Liver (tissue), 9 donors: ENCODE measurements around the gene SPSB2. TPM values are rescaled to one million over a fixed set of nuclear protein-coding genes. Genes with fewer than 3 reads are reported as not detected.
A peak's percentile ranks its signal among the peaks of the same experiment; 100 is the strongest.

ENCODE experiments used
- DNase-seq: peaks from one replicate; pipeline ENCODE4 v3.0.0-alpha.2; 2017; ENCODE audit warnings: low spot score
- H3K27ac ChIP-seq, 2 donors: one replicate each; pipeline ENCODE4 v1.7.0; 2013; ENCODE audit warnings: inconsistent platforms in 2 of 2, low read length in 2 of 2, control low read depth in 1 of 2, low read depth in 1 of 2, mild to moderate bottlenecking in 1 of 2
- H3K27me3 ChIP-seq, 4 donors: one replicate each; pipeline versions ENCODE4 v1.6.1 to v1.7.0; 2013; ENCODE audit warnings: low read length in 3 of 4, inconsistent platforms in 1 of 4, mild to moderate bottlenecking in 1 of 4, moderate library complexity in 1 of 4; ENCODE audit not compliant: control insufficient read depth in 4 of 4, insufficient read depth in 4 of 4
- H3K36me3 ChIP-seq, 4 donors: one replicate each; pipeline versions ENCODE4 v1.6.1 to v1.7.0; 2013; ENCODE audit warnings: low read length in 3 of 4, mild to moderate bottlenecking in 3 of 4, low read depth in 1 of 4, moderate library complexity in 1 of 4; ENCODE audit not compliant: control insufficient read depth in 4 of 4, insufficient read depth in 3 of 4
- H3K4me1 ChIP-seq, 4 donors: one replicate each; pipeline versions ENCODE4 v1.6.1 to v1.7.0; 2013; ENCODE audit warnings: low read length in 3 of 4, mild to moderate bottlenecking in 3 of 4, moderate library complexity in 1 of 4; ENCODE audit not compliant: control insufficient read depth in 4 of 4, insufficient read depth in 4 of 4
- H3K4me3 ChIP-seq, 3 donors: one replicate each; pipeline versions ENCODE4 v1.6.1 to v1.7.0; 2013; ENCODE audit warnings: low read length in 3 of 3, control low read depth in 1 of 3, low read depth in 1 of 3, mild to moderate bottlenecking in 1 of 3
- H3K9ac ChIP-seq, 2 donors: one replicate each; pipeline ENCODE4 v1.7.0; 2013; ENCODE audit warnings: low read length in 2 of 2, mild to moderate bottlenecking in 2 of 2, moderate library complexity in 2 of 2, control low read depth in 1 of 2, low read depth in 1 of 2
- H3K9me3 ChIP-seq, 4 donors: one replicate each; pipeline versions ENCODE4 v1.6.1 to v1.7.0; 2013; ENCODE audit warnings: low read length in 3 of 4; ENCODE audit not compliant: control insufficient read depth in 4 of 4
- ATF3 ChIP-seq: IDR thresholded peaks from 2 replicates; pipeline ENCODE4 v1.6.1; 2016; ENCODE audit warnings: antibody characterized with exemption
- CTCF ChIP-seq: fragments of 150-350 bp; IDR thresholded peaks from 2 replicates; pipeline ENCODE4 v1.5.1; 2017; ENCODE audit warnings: improper control_type of control experiment, low read depth, low read length; ENCODE audit not compliant: missing input control
- EGR1 ChIP-seq, 2 donors: IDR thresholded peaks; 2 replicates each; pipeline ENCODE4 v1.6.1; 2016 to 2018; ENCODE audit warnings: antibody characterized with exemption in 2 of 2, low read depth in 2 of 2
- FOXA1 ChIP-seq: IDR thresholded peaks from 2 replicates; pipeline ENCODE4 v1.6.1; 2016; ENCODE audit warnings: antibody characterized with exemption
- FOXA2 ChIP-seq: IDR thresholded peaks from 2 replicates; pipeline ENCODE4 v1.6.1; 2016; ENCODE audit warnings: antibody characterized with exemption
- GABPA ChIP-seq, 2 donors: IDR thresholded peaks in 1 of 2; conservative IDR thresholded peaks in 1 of 2; 2 replicates each; pipeline ENCODE4 v1.6.1; 2016; ENCODE audit warnings: antibody characterized with exemption in 2 of 2, mild to moderate bottlenecking in 1 of 2, moderate library complexity in 1 of 2
- HNF4A ChIP-seq, 2 donors: conservative IDR thresholded peaks; 2 replicates each; pipeline ENCODE4 v1.6.1; 2016; ENCODE audit warnings: antibody characterized with exemption in 2 of 2, mild to moderate bottlenecking in 2 of 2
- HNF4G ChIP-seq: IDR thresholded peaks from 2 replicates; pipeline ENCODE4 v1.6.1; 2016; ENCODE audit warnings: antibody characterized with exemption
- JUND ChIP-seq, 2 donors: IDR thresholded peaks; 2 replicates each; pipeline ENCODE4 v1.6.1; 2016; ENCODE audit warnings: antibody characterized with exemption in 2 of 2
- MAX ChIP-seq: IDR thresholded peaks from 2 replicates; pipeline ENCODE4 v1.6.1; 2016; ENCODE audit warnings: antibody characterized with exemption
- NR2F2 ChIP-seq: IDR thresholded peaks from 2 replicates; pipeline ENCODE4 v1.6.1; 2016; ENCODE audit warnings: antibody characterized with exemption
- RAD21 ChIP-seq, 2 donors: IDR thresholded peaks; 2 replicates each; pipeline ENCODE4 v1.6.1; 2016; ENCODE audit warnings: antibody characterized with exemption in 2 of 2, mild to moderate bottlenecking in 2 of 2
- REST ChIP-seq: IDR thresholded peaks from 2 replicates; pipeline ENCODE4 v1.6.1; 2016; ENCODE audit warnings: antibody characterized with exemption, mild to moderate bottlenecking
- RXRA ChIP-seq, 2 donors: IDR thresholded peaks; 2 replicates each; pipeline ENCODE4 v1.6.1; 2017 to 2018; ENCODE audit warnings: antibody characterized with exemption in 2 of 2, mild to moderate bottlenecking in 1 of 2
- SP1 ChIP-seq: IDR thresholded peaks from 2 replicates; pipeline ENCODE4 v1.6.1; 2018; ENCODE audit warnings: antibody characterized with exemption, mild to moderate bottlenecking
- TAF1 ChIP-seq: conservative IDR thresholded peaks from 2 replicates; pipeline ENCODE4 v1.6.1; 2016; ENCODE audit warnings: antibody characterized with exemption, mild to moderate bottlenecking
- YY1 ChIP-seq: IDR thresholded peaks from 2 replicates; pipeline ENCODE4 v1.6.1; 2016; ENCODE audit warnings: antibody characterized with exemption, mild to moderate bottlenecking
- ZBTB33 ChIP-seq: IDR thresholded peaks from 2 replicates; pipeline ENCODE4 v1.6.1; 2016; ENCODE audit warnings: antibody characterized with exemption
- WGBS: extraction: QIAGEN DNeasy Blood & Tissue Kit; methylation state at CpG from one replicate; pipeline ENCODE4 v1.1.7; 2013; 5-methylcytosine and 5-hydroxymethylcytosine counted together
- polyA plus RNA-seq, 2 donors: library from polyadenylated mRNA; stranded (reverse) in 1 of 2; unstranded in 1 of 2; fragments of 200-250 nt in 1 of 2; fragments of >200 nt in 1 of 2; fragmentation: Nextera tagmentation in 1 of 2; extraction: Ambion mirVana in 1 of 2; gene quantifications; one replicate each; pipeline versions ENCODE4 v1.2.1 to v1.2.3, GENCODE V29; 2013 to 2015
- total RNA-seq, 2 donors: library from RNA; depleted of rRNA; stranded (reverse); fragments of >200 nt; gene quantifications; one replicate each; pipeline ENCODE4 v1.2.3, GENCODE V29; 2014
- donor health status: healthy.
- donor health status: healthy.
- donor health status: healthy.
- donor health status: healthy.
- donor health status: healthy.

Gene SPSB2
- total and polyA plus RNA-seq, 4 donors = 3.2 to 4.6 (median 4.1) TPM

GRCh38 chr12:6914246-6914946, 41.3 kb upstream of the SPSB2 start, which contains the start of gene ENO2:
TSS of gene ENO2 (plus strand) at chr12:6914580. CDS start at chr12:6915833, 1,253 bp downstream.
- Histone ChIP-seq H3K9me3 (no peaks in the 10 kb centered on the region), H3K36me3 (no peaks in the 10 kb centered on the region), H3K27me3 (peaks cover 0 to 6% (median 0%) of the 10 kb centered on the region in 4 donors), H3K9ac (no peak within 1 kb of the TSS), H3K27ac (peak within 1 kb of the TSS; percentile 47 to 56), H3K4me1 (peaks cover 3 to 13% (median 5%) of the 10 kb centered on the region in 4 donors), H3K4me3 (peak within 1 kb of the TSS in 2 of 3 donors; percentile 50 to 65)
- peak; percentile 61 for DNase-seq
- WGBS = 1% methylated on average over 68 of the region's 68 CpGs
- no peak for TF ChIP-seq GABPA (IDR thresholded peaks at IDR 0.05 in 1 of 2, conservative IDR thresholded peaks at IDR 0.05 in 1 of 2)
- TF ChIP-seq YY1 = no peak
- TF ChIP-seq REST = no peak
- no peak for TF ChIP-seq HNF4A (conservative IDR thresholded peaks at IDR 0.05)
- TF ChIP-seq SP1 = no peak
- TF ChIP-seq NR2F2 = no peak
- TF ChIP-seq HNF4G = no peak
- TF ChIP-seq ATF3 = no peak
- no peak for TF ChIP-seq CTCF
- no peak for TF ChIP-seq ZBTB33
- TF ChIP-seq MAX = no peak
- no peak for TF ChIP-seq EGR1 (IDR thresholded peaks at IDR 0.05; ENCODE audit: low read depth in 2 of 2)
- TF ChIP-seq RAD21 (IDR thresholded peaks at IDR 0.05) = no peak
- no peak for TF ChIP-seq FOXA2
- no peak for TF ChIP-seq FOXA1
- no peak for TF ChIP-seq TAF1
- no peak for TF ChIP-seq RXRA (IDR thresholded peaks at IDR 0.05)
- no peak for TF ChIP-seq JUND (IDR thresholded peaks at IDR 0.05)
